ENCODE measurements around the gene UTP25.

The UTP25 gene

GRCh38 chr1:209839875-209840546 lies 12.2 kb downstream of the UTP25 start:
- H3K27ac ChIP-seq = no peak overlapping the region
- TF ChIP-seq CTCF (IDR thresholded peaks at IDR 0.05) = no peak
- no peak for TF ChIP-seq ZFX (IDR thresholded peaks at IDR 0.05; ENCODE audit: borderline replicate concordance)

GRCh38 chr1:209840611-209841010 lies 12.8 kb downstream of the UTP25 start:
- no peak overlapping the region for H3K27ac ChIP-seq
- TF ChIP-seq ZFX (IDR thresholded peaks at IDR 0.05; ENCODE audit: borderline replicate concordance) (no peak), CTCF (IDR thresholded peaks at IDR 0.05) (no peak)

GRCh38 chr1:209844695-209845407 lies 17.1 kb downstream of the UTP25 start:
- TF ChIP-seq ZFX (IDR thresholded peaks at IDR 0.05; ENCODE audit: borderline replicate concordance) = no peak

GRCh38 chr1:209845408-209845725 lies 17.6 kb downstream of the UTP25 start:
- TF ChIP-seq ZFX (IDR thresholded peaks at IDR 0.05; ENCODE audit: borderline replicate concordance) (no peak), CTCF (IDR thresholded peaks at IDR 0.05) (no peak)
- no peak overlapping the region for H3K27ac ChIP-seq

More at GRCh38 chr1:209844695-209845407, 17.1 kb downstream of the UTP25 start:
- H3K27ac ChIP-seq = no peak overlapping the region

- no peak overlapping the region for H3K27ac ChIP-seq
Observed at GRCh38 chr1:209849388-209849787, 21.6 kb downstream of the UTP25 start.

GRCh38 chr1:209850342-209850979 lies 22.7 kb downstream of the UTP25 start:
- H3K27ac ChIP-seq = no peak overlapping the region

More at GRCh38 chr1:209849388-209849787, 21.6 kb downstream of the UTP25 start:
- TF ChIP-seq ZFX (IDR thresholded peaks at IDR 0.05; ENCODE audit: borderline replicate concordance) (no peak), CTCF (IDR thresholded peaks at IDR 0.05) (no peak)

GRCh38 chr1:209853676-209854075 lies 25.9 kb downstream of the UTP25 start:
- TF ChIP-seq ZFX (IDR thresholded peaks at IDR 0.05; ENCODE audit: borderline replicate concordance) (no peak), CTCF (IDR thresholded peaks at IDR 0.05) (no peak)
- no peak overlapping the region for H3K27ac ChIP-seq

More at GRCh38 chr1:209850342-209850979, 22.7 kb downstream of the UTP25 start:
- TF ChIP-seq ZFX (IDR thresholded peaks at IDR 0.05; ENCODE audit: borderline replicate concordance) (no peak), CTCF (IDR thresholded peaks at IDR 0.05) (peak; percentile 95)

All from 22Rv1 (cell line).